Lower lobe of right lung (tissue), 2 donors: ENCODE results near the gene TLK1. TPM values are rescaled to one million over a fixed set of nuclear protein-coding genes. Genes with fewer than 3 reads are reported as not detected.
"Not testable (repeated sequence)": the region's sequence is repeated elsewhere in the genome, so short reads cannot be mapped to it uniquely, and the experiment has no call there.

Experiments used
- ATAC-seq, 2 donors: fragments of 200-7000 bp; cut with Tn5 transposase; one replicate each; pipeline ENCODE4 v1.9.1; 2020 to 2022; ENCODE audit warnings: mild to moderate bottlenecking in 2 of 2, moderate library complexity in 2 of 2
- DNase-seq: peaks from one replicate; pipeline ENCODE4 v3.0.0-alpha.2; 2020
- H3K27ac ChIP-seq: fragments of 200-600 bp; one replicate; pipeline ENCODE4 v1.8.0; 2022
- H3K27me3 ChIP-seq: fragments of 200-600 bp; one replicate; pipeline ENCODE4 v1.8.0; 2022; ENCODE audit warnings: low read depth
- H3K36me3 ChIP-seq: fragments of 200-600 bp; one replicate; pipeline ENCODE4 v1.8.0; 2022; ENCODE audit warnings: mild to moderate bottlenecking
- H3K4me1 ChIP-seq: fragments of 200-600 bp; one replicate; pipeline ENCODE4 v1.8.0; 2022
- H3K4me3 ChIP-seq: fragments of 200-600 bp; one replicate; pipeline ENCODE4 v1.8.0; 2022; ENCODE audit warnings: mild to moderate bottlenecking
- H3K9me3 ChIP-seq: fragments of 200-600 bp; one replicate; pipeline ENCODE4 v1.8.0; 2022
- intact Hi-C: fragments of 100-400 bp; cut with DNase I; formaldehyde crosslinking; loops from one replicate; pipeline ENCODE4 v1.11.0; 2022
- total RNA-seq: library from RNA; stranded (reverse); fragmentation: NEBNext Ultra II Directional; extraction: Animal tissue kit (Norgen Biotek cat#: 25700); gene quantifications from one replicate; pipeline ENCODE4 v1.2.1, GENCODE V29; 2021
- TF ChIP-seq, protein P1 (sequence below): fragments of 200-600 bp; IDR thresholded peaks from one replicate; pipeline ENCODE4 v1.8.0; 2022; ENCODE audit warnings: antibody characterized with exemption, mild to moderate bottlenecking
- donor health status: DM: no; HTN: yes; CAD: no; lungs with severe emphysema.

TLK1 gene
- total RNA-seq, 1 donor from 2014 or later: 58.2 TPM

DNA sequence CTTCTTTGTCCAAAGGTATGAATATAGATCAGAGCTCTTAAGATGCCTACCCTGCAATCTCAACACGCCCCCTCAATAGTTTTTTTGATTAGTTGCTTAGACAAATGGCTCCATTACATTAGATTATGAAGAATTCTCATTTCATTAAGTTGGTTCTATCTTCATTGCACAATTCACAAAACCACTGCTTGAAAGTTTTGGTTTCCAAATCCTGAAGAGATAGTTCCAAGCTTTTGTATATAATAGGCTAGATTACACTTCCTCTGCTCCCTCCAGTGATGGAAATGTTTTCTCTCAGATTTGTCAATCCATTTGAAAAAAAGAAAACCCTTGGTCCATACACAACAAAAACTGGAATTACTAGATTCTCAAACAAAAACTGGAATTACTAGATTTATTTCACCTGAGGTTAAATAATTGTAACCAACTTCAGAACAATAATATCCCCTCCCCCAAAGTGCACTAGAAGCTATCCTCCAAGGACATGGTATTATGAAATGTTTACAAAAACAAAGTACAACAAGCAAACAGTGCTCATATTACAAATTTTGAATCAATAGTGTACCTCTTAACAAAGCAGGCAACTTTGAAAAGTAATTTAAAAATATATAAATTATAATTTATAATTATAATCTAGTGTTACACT, 6.8 kb upstream of the TLK1 start:
- no peak overlapping the region for H3K4me3 ChIP-seq
- H3K27ac ChIP-seq: no peak overlapping the region
- no peaks in the 10 kb centered on the region for H3K9me3 ChIP-seq
- ATAC-seq (no peak), DNase-seq (no peak)
- intact Hi-C loops: no loop called here
- TF ChIP-seq, protein P1, sequence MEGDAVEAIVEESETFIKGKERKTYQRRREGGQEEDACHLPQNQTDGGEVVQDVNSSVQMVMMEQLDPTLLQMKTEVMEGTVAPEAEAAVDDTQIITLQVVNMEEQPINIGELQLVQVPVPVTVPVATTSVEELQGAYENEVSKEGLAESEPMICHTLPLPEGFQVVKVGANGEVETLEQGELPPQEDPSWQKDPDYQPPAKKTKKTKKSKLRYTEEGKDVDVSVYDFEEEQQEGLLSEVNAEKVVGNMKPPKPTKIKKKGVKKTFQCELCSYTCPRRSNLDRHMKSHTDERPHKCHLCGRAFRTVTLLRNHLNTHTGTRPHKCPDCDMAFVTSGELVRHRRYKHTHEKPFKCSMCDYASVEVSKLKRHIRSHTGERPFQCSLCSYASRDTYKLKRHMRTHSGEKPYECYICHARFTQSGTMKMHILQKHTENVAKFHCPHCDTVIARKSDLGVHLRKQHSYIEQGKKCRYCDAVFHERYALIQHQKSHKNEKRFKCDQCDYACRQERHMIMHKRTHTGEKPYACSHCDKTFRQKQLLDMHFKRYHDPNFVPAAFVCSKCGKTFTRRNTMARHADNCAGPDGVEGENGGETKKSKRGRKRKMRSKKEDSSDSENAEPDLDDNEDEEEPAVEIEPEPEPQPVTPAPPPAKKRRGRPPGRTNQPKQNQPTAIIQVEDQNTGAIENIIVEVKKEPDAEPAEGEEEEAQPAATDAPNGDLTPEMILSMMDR: no peak
- no peaks in the 10 kb centered on the region for H3K36me3 ChIP-seq
- no peaks in the 10 kb centered on the region for H3K27me3 ChIP-seq
- no peaks in the 10 kb centered on the region for H3K4me1 ChIP-seq

DNA sequence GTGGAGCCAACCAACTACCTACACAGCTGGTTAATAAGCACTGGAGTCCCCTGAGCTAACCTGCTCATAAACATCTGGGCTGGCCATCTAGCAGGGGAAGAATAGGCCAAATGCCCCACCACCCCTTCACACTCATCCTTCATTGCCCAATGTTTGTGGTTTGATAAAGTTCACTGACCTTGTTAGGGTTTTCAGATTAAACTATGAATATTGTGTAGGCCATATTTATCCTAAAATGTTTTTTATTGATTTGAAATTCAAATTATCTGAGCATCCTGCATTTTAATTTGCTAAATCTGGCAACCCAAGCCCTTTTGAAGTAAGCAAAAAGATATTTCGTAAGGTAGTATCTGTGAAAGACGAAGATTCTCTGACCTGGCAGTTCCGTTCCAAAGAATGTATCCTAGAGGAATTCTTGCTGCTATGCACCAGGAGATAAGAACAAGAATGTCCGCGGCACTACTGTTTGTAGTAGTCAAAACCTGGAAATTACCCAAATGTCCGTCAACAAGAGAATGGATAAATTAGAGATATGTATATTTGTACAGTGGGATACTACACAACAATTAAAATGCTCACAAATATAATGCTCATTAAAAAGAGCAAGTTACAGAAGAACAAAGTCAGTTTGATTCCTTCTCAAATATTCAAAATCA, 5.8 kb upstream of the TLK1 start:
- H3K27me3 ChIP-seq: no peaks in the 10 kb centered on the region
- intact Hi-C loops: no loop called here
- peaks cover 4% of the 10 kb centered on the region for H3K4me1 ChIP-seq
- no peaks in the 10 kb centered on the region for H3K9me3 ChIP-seq
- TF ChIP-seq, protein P1: no peak
- H3K36me3 ChIP-seq: no peaks in the 10 kb centered on the region
- ATAC-seq (no peak), DNase-seq (no peak)
- no peak overlapping the region for H3K27ac ChIP-seq
- no peak overlapping the region for H3K4me3 ChIP-seq

DNA sequence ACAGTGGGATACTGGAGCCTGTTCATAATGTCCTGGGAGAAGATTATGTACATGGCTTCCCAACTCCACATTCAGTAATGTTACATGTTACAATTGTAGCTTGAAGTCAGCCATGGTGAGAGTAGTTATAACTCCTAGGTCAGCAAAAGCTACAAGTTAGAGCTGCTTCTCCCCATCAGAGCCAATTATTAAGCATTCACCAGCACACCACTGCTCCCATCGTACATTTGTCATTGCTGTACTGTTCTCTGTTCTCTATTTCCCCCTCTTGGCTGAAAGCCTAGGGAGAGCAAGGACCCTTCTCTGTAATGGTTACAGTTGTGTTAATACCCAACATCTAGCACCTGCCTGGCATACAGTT, 5.3 kb upstream of the TLK1 start:
- Histone ChIP-seq H3K27ac (no peak overlapping the region), H3K27me3 (no peaks in the 10 kb centered on the region), H3K4me1 (peaks cover 6% of the 10 kb centered on the region), H3K36me3 (no peaks in the 10 kb centered on the region), H3K9me3 (no peaks in the 10 kb centered on the region), H3K4me3 (no peak overlapping the region)
- intact Hi-C loops: no loop called here
- TF ChIP-seq, protein P1: no peak
- DNase-seq: no peak
- ATAC-seq: no peak

DNA sequence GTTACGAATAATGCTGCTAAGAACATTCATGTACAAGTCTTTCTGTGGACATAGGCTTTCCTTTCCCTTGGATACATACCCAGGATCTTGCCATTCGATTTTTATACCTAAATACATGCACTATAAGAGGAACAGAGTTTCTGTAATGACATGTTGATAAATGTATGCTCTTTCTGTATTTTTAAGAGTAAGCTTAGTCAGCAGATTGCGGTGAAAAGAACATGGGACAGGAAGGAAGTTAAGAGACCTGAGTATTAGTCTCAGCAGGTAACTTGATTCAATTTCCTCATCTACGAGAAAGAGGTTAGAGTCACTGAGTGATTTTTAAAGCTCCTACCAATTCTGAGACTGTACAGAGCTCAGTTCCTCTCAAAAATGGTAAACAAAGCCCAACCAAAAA, 2.6 kb upstream of the TLK1 start:
- H3K4me3 ChIP-seq: no peak overlapping the region
- TF ChIP-seq, protein P1: no peak
- intact Hi-C loops: no loop called here
- no peak overlapping the region for H3K27ac ChIP-seq
- H3K27me3 ChIP-seq: no peaks in the 10 kb centered on the region
- H3K4me1 ChIP-seq: peaks cover 14% of the 10 kb centered on the region
- no peaks in the 10 kb centered on the region for H3K9me3 ChIP-seq
- ATAC-seq: no peak
- no peaks in the 10 kb centered on the region for H3K36me3 ChIP-seq
- DNase-seq: no peak

DNA sequence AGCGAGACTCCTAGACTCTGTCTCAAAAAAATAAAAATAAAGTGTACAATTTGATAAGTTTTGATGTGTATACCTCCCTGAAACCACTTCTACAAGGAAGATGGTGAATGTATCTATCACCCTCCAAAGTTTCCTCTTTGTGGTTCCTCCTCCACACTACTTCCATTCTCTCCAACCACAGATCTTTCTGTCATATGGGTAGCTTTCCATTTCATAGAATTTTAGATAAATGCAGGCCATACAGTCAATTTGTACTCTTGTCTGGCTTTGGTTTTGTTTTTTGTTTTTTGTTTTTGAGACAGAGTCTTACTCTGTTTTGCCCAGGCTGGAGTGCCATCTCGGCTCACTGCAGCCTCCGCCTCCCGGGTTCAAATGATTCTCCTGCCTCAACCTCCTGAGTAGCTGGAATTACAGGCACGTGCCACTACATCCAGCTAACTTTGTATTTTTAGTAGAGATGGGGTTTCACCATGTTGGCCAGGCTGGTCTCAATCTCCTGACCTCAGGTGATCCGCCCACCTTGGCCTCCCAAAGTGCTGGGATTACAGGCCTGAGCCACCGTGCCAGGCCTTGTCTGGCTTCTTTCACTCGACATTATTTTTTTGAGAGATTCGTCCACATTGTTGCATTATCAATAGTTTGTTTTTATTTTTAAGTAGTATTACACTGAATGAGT, 2.0 kb upstream of the TLK1 start:
- H3K9me3 ChIP-seq, H3K27me3 ChIP-seq, H3K36me3 ChIP-seq, ATAC-seq, intact Hi-C loops, DNase-seq, H3K27ac ChIP-seq, H3K4me3 ChIP-seq: not testable (repeated sequence)
- peaks cover 17% of the 10 kb centered on the region for H3K4me1 ChIP-seq
